GM21825 (cell line): Measurements from ENCODE around the gene OR5H15.
A peak's percentile ranks its signal among the peaks of the same experiment; 100 is the strongest.
"Not testable (repeated sequence)": the region's sequence is repeated elsewhere in the genome, so short reads cannot be mapped to it uniquely, and the experiment has no call there.

Experiments used
- ATAC-seq: cut with Tn5 transposase; IDR thresholded peaks from one replicate; pipeline ENCODE4 v1.9.1; 2021; ENCODE audit warnings: mild to moderate bottlenecking, moderate library complexity; ENCODE audit not compliant: unreplicated experiment

OR5H15 gene

DNA sequence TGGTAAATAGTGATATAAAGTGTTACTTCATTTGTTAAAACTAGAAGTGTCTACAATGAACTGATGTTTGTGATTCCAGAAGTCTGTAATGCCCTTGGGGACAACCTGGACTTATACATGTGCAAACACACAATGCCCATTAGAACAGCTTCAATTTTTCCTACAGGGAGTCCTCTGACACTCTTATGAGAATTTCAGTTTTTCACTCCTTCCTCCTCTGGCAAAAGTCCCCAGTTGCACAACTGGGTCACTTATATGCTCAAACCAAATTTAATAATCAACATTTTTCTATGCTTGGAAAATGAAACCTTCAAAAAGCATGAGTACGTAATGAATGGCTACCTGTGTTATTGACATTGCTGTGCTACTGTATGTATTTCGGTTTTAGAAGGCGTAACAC is at the start of gene OR5H15:
TSS of gene OR5H15 (plus strand) at position 301 of the 400 bp plus-strand sequence. CDS start 2,004 bp downstream, outside the sequence.
- ATAC-seq: no peak

DNA sequence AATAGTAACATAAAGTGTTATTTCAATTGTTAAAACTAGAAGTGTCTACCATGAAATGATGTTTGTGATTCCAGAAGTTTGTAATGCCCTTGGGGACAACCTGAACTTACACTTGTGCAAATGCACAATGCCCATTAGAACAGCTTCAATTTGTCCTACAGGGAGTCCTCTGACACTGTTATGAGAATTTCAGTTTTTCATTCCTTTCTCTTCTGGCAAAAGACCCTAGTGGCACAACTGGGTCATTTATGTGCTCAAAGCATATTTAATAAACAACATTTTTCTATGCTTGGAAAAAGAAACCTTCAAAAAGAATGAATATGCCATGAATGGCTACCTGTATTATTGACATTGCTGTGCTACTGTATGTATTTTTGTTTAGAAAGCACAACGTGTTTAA is 36.1 kb upstream of the OR5H15 start, which contains the start of gene OR5H1:
TSS of gene OR5H1 (plus strand) at position 301 of the 400 bp plus-strand sequence. CDS start 1,977 bp downstream, outside the sequence.
- no peak for ATAC-seq

DNA sequence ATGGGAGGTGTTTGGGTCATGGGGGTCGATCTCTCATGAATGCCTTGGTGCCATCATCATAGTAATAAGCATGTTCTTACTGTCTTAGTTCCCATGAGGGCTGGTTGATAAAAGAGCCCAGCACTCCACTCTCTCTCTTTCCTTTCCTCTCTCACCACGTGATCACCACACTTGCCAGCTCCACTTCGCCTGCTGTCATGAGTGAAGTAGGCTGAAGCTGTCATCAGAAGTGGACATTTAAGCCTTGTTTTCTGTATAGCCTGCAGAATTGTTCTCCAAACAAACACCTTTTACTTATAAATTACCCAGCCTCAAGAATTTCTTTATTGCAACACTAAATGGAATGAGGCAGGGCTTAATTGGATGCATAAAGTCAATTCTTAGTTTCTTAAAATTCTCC is 29.9 kb upstream of the OR5H15 start:
- ATAC-seq: no peak

DNA sequence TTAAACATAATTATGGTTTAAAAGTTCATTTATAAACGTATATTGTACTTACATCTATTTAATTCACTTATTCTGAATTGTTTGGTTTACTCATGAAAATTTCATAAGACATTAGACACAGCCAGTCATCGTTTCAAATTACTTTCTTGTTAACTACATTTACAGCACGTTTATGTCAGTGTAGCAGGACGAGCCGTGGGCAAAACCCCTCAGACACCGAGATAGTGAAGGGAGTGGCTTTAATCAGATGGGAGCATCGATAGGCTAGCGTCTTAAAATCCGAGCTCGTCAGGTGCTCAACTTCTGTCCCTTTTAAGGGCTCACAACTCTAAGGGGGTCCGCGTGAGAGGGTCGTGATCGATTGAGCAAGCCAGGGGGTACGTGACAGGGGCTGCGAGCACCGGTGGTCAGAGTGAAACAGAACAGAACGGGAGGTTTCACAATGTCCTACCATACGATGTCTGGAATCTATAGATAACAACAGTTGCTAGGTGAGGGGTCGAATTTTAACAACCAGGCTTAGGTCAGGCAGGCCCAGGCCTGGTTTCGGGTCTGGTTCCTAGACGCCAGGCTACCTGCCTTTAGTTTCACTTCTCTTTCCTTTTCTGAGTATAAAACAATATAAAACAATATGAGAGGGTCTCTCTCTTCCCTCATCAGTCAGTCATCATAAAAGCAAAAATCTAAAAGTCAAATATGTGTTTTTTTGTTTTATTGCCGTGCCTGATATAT is 28.5 kb upstream of the OR5H15 start:
- not testable (repeated sequence) for ATAC-seq

DNA sequence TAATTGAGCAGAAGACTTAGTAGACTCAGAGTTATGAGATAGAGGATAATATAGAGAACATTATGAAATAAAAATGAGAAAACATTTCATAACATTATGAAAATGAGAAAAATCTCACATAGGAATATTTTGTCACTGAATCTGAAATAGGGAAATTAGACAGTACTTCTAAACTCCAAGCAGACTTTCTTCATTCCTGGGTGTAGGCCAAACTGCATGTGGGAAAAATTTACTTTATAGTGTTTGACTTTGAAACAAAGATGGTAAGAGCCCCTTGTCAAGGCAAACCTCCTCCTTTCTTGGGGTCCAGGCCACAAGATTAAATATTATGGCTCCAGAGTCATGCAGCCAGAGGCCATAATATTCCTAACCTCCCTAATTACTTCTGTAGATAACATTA is 26.0 kb upstream of the OR5H15 start:
- ATAC-seq: no peak

DNA sequence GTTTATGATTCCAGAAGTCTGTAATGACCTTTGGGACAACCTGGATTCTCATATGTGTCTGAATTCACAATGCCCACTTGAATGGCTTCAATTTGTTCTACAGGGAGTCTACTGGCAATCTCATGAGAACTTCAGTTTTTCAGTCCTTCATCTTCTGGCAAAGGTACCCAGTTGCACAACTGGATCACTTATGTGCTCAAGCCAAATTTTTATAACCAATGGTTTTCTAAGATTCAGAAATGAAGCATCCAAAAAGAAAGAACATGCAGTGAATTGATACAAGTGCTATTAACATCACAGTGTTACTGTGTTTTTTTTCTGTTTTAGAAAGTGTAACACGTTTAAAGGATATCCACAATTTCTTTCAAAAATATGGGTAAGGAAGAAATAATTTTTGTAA is 19.3 kb upstream of the OR5H15 start, which contains the start of gene OR5H14:
TSS of gene OR5H14 (plus strand) at position 301 of the 400 bp plus-strand sequence. CDS start 1,907 bp downstream, outside the sequence.
- ATAC-seq: no peak

DNA sequence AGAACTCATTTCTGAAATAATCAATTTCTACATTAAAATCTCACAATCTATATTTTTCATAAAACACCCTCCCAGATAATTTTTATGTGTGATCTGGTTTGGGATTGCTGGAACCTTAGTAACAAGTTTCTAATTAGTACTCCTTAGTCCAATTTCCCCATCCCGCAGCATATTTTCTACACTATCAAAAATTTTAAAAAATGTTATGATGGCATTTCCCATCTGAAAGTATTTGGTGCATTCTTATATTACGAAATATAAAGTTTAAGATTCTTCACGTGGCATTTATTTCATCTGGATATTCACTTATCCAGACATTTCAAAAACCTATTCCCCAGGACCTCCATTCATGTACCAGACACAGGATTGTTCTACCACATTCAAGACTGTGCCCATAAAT is 17.7 kb upstream of the OR5H15 start:
- no peak for ATAC-seq

DNA sequence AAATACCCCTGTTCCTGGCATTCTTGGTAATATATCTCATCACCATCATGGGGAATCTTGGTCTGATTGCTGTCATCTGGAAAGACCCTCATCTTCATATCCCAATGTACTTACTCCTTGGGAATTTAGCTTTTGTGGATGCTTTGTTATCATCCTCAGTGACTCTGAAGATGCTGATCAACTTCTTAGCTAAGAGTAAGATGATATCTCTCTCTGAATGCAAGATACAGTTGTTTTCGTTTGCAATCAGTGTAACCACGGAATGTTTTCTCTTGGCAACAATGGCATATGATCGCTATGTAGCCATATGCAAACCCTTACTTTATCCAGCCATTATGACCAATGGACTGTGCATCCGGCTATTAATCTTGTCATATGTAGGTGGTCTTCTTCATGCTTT is 17.0 kb upstream of the OR5H15 start:
- ATAC-seq: not testable (repeated sequence)

DNA sequence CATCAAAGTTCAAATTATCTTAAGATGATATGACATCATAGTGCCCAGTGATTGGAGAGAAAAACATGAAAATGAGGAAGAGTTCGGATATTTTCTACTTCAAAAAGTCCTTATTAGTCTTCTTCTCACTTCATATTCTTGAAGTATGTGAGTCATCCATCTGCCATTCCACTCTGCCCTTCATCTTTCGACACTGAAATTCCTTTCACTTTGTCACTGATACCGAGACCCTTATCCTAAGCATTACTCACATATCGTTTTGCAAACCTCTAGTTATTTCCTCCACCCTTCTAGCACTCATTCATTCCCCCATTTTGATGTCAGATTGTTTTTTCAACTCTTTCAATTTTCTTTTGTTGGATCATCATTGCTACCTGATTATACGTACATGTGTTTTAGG is 15.3 kb upstream of the OR5H15 start:
- no peak for ATAC-seq

DNA sequence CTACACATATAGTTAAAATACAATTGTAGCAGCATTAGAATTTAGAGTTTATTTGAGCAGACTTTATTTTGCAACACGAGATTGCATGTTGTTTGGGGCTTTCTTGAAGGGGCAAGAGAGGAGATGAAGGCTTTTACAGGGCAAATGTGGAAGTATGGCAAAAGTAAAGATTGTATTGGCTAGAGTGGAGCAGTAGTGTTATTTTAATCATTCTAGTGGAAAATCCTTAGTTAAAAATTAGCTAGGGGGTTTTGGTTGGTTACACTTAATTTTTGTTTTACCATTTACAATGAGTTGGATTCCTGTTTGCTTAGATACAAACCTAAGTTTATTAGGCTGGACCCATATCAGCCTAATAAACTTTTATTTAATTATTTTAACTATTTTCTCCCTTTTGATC is 4.6 kb downstream of the OR5H15 start:
- ATAC-seq: no peak

DNA sequence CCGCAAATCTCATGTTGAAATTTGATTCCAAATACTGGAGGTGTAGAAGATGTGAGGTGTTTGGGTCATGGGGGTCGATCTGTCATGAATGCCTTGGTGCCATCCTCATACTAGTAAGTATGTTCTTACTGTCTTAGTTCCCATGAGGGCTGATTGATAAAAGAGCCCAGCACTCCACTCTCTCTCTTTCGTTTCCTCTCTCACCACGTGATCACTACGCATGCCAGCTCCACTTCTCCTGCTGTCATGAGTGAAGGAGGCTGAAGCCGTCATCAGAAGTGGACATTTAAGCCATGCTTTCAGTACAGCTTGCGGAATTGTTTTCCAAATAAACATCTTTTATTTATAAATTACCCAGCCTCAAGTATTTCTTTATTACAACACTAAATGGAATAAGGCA is 6.1 kb downstream of the OR5H15 start:
- no peak for ATAC-seq

DNA sequence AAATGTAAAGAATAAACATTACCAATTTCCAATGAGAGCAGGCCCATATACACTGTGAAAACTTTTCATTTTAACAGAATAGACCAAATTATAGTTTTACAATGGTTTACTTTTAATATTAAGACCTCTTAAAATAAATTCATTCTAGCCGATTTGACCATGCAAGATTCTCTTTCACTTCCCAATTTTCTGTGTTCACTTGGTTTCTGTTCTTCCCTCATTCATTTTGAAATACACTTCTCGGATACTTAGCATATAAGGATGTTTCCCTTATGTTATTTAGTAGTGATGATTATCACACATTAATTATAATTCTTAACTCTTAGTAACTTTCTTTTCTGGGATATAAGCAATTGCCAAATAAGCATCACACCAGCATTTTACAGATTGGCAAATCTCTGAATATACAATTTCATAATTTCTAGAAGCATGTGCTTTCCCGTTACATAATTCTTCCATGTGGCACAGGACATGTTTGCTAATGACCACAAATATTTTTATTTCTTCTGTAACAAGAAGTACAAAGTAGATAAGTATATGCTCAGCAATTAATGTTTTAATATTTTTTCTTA is 13.9 kb downstream of the OR5H15 start:
- ATAC-seq: no peak

DNA sequence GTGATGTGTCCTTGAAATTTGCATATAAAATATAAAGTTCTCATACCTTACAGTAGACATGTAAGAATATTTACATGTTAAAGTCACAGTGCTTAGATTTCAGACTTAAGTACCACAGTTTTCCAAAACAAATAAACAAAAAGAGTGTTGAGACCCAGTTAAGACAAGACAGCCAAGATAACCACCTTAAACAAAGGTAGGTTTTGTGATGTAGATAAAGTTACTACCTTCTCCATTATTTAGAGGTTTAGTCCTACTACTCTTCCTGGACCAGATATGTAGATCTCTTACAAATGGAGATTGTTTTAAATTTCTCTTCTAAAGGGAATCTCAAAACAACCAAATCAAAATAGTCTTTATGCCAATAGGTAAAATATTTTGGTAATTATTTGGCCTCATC is 15.7 kb downstream of the OR5H15 start:
- no peak for ATAC-seq

DNA sequence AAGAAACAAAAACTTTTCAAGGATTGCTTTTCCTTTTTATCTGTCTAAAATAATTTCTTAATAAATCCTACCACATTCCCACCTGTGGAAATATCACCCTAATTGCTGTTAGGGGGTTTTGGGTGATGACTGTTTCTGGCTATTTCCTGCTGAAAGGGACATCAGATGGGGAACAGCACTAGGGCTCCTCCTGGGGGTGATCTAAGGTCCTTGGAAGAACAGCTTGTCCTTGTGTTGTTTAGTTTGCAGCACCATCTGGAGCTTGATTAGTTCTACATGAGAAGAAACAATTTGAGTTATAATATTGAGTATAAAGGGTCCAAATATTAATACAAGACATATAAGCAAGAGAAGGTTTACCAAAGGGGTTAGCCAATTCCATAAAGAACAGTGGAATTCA is 18.7 kb downstream of the OR5H15 start:
- no peak for ATAC-seq

DNA sequence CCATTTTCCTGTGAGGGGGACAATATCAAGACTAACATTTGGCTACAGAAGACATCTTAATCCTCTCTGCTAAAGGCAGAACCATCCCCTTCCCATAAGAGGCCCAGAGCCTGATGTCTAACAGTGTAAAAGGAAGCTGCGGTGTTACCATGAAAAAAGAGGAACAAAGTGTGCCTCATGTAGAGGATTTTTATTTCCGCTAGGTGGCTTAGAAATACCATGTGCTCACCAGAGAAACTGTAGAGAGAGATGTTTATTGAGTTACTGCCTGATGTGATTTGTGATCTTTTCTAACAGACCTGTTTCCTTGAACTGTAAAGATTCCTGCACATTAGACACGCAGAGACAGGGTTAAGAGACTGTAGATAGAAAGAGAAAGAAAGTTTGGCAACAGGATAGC is 22.0 kb downstream of the OR5H15 start:
- ATAC-seq: peak; percentile 77

DNA sequence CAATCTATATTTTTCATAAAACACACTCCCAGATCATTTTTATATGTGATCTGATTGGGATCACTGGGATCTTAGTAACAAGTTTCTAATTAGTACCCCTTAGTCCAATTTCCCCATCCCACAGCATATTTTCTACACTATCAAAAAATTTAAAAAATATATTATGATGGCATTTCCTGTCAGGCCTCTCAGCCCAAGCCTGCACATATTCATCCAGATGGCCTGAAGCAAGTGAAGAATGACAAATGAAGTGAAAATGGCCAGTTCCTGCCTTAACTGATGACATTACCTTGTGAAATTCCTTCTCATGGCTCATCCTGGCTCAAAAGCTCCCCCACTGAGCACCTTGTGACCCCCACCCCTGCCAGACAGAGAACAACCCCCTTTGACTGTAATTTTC is 24.4 kb downstream of the OR5H15 start:
- not testable (repeated sequence) for ATAC-seq

DNA sequence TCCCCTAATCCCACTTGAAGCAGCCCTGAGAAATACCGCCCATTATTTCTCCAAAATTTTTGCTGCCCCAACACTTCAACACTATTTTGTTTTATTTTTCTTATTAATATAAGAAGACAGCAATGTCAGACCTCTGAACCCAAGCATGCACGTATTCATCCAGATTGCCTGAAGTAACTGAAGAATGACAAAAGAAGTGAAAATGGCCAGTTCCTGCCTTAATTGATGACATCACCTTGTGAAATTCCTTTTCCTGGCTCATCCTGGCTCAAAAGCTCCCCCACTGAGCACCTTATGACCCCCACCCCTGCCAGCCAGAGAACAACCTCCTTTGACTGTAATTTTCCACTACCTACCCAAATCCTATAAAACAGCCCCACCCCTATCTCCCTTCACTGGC is 29.8 kb downstream of the OR5H15 start:
- ATAC-seq: not testable (repeated sequence)

DNA sequence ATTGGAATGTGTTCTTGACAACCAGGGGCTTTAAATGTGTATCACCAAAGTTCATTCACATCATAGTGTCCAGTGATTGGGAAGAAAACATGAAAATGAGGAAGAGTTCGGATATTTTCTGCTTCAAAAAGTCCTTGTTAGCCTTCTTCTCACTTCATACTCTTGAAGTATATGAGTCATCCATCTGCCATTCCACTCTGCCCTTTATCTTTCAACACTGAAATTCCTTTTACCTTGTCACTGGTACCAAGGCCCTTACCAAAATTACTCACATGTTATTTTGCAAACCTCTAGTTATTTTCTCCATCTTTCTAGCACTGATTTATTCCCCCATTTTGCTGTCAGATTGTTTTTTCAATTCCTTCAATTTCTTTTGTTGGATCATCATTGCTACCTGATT is 32.5 kb downstream of the OR5H15 start:
- ATAC-seq: no peak

DNA sequence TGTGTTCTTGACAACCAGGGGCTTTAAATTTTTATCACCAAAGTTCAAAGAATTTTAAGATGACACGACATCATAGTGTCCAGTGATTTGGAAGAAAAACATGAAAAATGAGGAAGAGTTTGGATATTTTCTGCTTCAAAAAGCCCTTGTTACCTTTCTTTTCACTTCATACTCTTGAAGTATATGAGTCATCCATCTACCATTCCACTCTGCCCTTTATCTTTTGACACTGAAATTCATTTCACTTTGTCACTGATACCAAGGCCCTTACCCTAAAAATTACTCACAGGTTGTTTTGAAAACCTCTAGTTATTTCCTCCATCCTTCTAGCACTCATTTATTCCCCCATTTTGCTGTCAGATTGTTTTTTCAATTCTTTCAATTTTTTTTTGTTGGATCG is 42.7 kb downstream of the OR5H15 start:
- no peak for ATAC-seq

DNA sequence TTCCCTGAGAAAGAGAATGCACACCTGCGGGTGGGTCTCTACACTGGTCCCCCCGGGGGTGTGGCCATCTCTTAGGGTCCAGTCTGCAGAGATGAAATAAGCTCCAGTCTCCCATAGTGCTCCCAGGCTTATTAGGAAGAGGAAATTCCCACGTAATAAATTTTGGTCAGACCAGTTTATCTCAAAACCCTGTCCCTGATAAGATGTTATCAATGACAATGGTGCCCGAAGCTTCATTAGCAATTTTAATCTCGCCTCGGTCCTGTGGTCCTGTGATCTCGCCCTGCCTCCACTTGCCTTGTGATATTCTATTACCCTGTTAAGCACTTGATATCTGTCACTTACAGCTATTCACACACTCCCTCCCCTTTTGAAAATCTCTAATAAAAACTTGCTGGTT is 46.8 kb downstream of the OR5H15 start:
- ATAC-seq: no peak

DNA sequence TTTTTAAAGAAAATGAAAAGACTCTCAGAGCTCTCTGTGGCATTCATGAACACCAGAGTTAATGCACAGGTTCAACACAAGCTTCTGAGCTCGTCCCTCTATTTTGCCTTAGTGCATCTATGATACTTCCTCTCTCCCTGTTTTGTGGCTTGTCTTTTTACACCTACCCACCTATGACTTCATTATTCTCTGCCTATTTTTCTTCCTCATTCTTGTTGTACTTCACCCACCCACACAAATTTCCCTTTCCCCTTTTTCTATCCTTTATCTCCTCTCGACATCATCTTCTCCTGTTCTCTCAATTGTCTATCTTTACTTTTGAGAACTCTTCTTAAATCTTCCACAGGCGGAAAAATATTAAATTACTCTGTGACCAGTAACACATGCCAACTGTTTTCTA is 48.6 kb downstream of the OR5H15 start:
- ATAC-seq: no peak
